ENCODE measurements around the gene LRP1-AS. TPM values are rescaled to one million over a fixed set of nuclear protein-coding genes. Genes with fewer than 3 reads are reported as not detected.

The LRP1-AS gene
- total RNA-seq, 1 experiment from 2014 or later, result not detected

GRCh38 chr12:57160040-57160439 lies 12.6 kb upstream of the LRP1-AS start (continued):
- TF ChIP-seq, protein P1, sequence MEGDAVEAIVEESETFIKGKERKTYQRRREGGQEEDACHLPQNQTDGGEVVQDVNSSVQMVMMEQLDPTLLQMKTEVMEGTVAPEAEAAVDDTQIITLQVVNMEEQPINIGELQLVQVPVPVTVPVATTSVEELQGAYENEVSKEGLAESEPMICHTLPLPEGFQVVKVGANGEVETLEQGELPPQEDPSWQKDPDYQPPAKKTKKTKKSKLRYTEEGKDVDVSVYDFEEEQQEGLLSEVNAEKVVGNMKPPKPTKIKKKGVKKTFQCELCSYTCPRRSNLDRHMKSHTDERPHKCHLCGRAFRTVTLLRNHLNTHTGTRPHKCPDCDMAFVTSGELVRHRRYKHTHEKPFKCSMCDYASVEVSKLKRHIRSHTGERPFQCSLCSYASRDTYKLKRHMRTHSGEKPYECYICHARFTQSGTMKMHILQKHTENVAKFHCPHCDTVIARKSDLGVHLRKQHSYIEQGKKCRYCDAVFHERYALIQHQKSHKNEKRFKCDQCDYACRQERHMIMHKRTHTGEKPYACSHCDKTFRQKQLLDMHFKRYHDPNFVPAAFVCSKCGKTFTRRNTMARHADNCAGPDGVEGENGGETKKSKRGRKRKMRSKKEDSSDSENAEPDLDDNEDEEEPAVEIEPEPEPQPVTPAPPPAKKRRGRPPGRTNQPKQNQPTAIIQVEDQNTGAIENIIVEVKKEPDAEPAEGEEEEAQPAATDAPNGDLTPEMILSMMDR (IDR thresholded peaks at IDR 0.05 in 2 of 3, conservative IDR thresholded peaks at IDR 0.05 in 1 of 3; ENCODE audit: borderline replicate concordance in 1 of 3, insufficient read depth in 1 of 3, low read depth in 2 of 3, low read length in 2 of 3), result no peak

- POLR2A ChIA-PET, result no interaction called here
- H4K20me1 ChIP-seq (ENCODE audit: insufficient read depth), result no peaks in the 10 kb centered on the region
Observed at GRCh38 chr12:57159311-57159710, 11.9 kb upstream of the LRP1-AS start.

More at GRCh38 chr12:57159311-57159710, 11.9 kb upstream of the LRP1-AS start:
- H2AFZ ChIP-seq (ENCODE audit: low read depth, low read length, poor library complexity, severe bottlenecking), result no peak overlapping the region
- no peaks in the 10 kb centered on the region for H3K9me3 ChIP-seq (ENCODE audit: control insufficient read depth in 1 of 2, insufficient read depth in 1 of 2, low read depth in 1 of 2, low read length in 2 of 2)
- DNase-seq (ENCODE audit: low read depth, low spot score), result no peak
- no peak overlapping the region for H3K9ac ChIP-seq (ENCODE audit: low read length)
- no peaks in the 10 kb centered on the region for H3K27me3 ChIP-seq (ENCODE audit: insufficient read depth, low read length)
- no peak overlapping the region for H3K27ac ChIP-seq (ENCODE audit: low read depth, low read length)
- H3K4me3 ChIP-seq (replicated peaks in 1 of 2; ENCODE audit: low read depth in 1 of 2, low read length in 2 of 2), result no peak overlapping the region
- H3K36me3 ChIP-seq (ENCODE audit: control insufficient read depth in 1 of 2, insufficient read depth in 2 of 2, low read length in 2 of 2), result peaks cover 0 to 2% of the 10 kb centered on the region in 2 experiments; a peak in 1 of 4 replicates
- H3K9me2 ChIP-seq (ENCODE audit: insufficient read depth), result no peaks in the 10 kb centered on the region
- RAD21 ChIA-PET (ENCODE audit: low non-redundant PET in 1 of 2, low total read pairs in 2 of 2, uncharacterized antibody in 2 of 2, unreplicated experiment in 2 of 2), result no interaction called here
- intact Hi-C loops (cut with micrococcal nuclease), result no loop called here
- TF ChIP-seq CBX3 (IDR thresholded peaks at IDR 0.05; ENCODE audit: low read depth) (no peak), POLR2AphosphoS5 (IDR thresholded peaks at IDR 0.05; ENCODE audit: low read depth, low read length) (no peak), ZNF274 (IDR thresholded peaks at IDR 0.05; ENCODE audit: low read depth, low read length) (no peak), POLR2A (IDR thresholded peaks at IDR 0.05; ENCODE audit: borderline replicate concordance, extremely low read depth, insufficient read depth, insufficient read length) (no peak), RAD21 (IDR thresholded peaks at IDR 0.05; ENCODE audit: low read depth) (no peak), EZH2 (IDR thresholded peaks at IDR 0.05) (no peak), ELF1 (IDR thresholded peaks at IDR 0.05; ENCODE audit: borderline replicate concordance, low read depth) (no peak), FOSL1 (IDR thresholded peaks at IDR 0.05; ENCODE audit: low read depth) (no peak), SP1 (IDR thresholded peaks at IDR 0.05; ENCODE audit: low read depth) (no peak), ZFX (IDR thresholded peaks at IDR 0.05) (no peak), SRF (IDR thresholded peaks at IDR 0.05; ENCODE audit: low read depth) (no peak), CEBPB (IDR thresholded peaks at IDR 0.05; ENCODE audit: low read depth) (no peak)
- TF ChIP-seq, protein P1 (IDR thresholded peaks at IDR 0.05 in 2 of 3, conservative IDR thresholded peaks at IDR 0.05 in 1 of 3; ENCODE audit: borderline replicate concordance in 1 of 3, insufficient read depth in 1 of 3, low read depth in 2 of 3, low read length in 2 of 3), result no peak
- TF ChIP-seq, protein P2, sequence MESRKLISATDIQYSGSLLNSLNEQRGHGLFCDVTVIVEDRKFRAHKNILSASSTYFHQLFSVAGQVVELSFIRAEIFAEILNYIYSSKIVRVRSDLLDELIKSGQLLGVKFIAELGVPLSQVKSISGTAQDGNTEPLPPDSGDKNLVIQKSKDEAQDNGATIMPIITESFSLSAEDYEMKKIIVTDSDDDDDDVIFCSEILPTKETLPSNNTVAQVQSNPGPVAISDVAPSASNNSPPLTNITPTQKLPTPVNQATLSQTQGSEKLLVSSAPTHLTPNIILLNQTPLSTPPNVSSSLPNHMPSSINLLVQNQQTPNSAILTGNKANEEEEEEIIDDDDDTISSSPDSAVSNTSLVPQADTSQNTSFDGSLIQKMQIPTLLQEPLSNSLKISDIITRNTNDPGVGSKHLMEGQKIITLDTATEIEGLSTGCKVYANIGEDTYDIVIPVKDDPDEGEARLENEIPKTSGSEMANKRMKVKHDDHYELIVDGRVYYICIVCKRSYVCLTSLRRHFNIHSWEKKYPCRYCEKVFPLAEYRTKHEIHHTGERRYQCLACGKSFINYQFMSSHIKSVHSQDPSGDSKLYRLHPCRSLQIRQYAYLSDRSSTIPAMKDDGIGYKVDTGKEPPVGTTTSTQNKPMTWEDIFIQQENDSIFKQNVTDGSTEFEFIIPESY (IDR thresholded peaks at IDR 0.05; ENCODE audit: extremely low read depth, insufficient replicate concordance, low read length), result no peak
- TF ChIP-seq, protein P3, sequence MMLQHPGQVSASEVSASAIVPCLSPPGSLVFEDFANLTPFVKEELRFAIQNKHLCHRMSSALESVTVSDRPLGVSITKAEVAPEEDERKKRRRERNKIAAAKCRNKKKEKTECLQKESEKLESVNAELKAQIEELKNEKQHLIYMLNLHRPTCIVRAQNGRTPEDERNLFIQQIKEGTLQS (IDR thresholded peaks at IDR 0.05), result no peak
- H3K79me2 ChIP-seq (ENCODE audit: insufficient read depth, low read length), result no peaks in the 10 kb centered on the region
- no TSS peak for BruUV-seq (replicated peaks)
- ATAC-seq, result no peak
- CTCF ChIA-PET, result no interaction called here
- no peak overlapping the region for H3K4me2 ChIP-seq (ENCODE audit: low read length)
- no peaks in the 10 kb centered on the region for H3K4me1 ChIP-seq (ENCODE audit: control insufficient read depth in 1 of 2, insufficient read depth in 2 of 2, low read length in 2 of 2)

All from HCT116 (cell line).